GM21526 (cell line): ENCODE measurements around the gene PER2.
"Not testable (repeated sequence)": the region's sequence is repeated elsewhere in the genome, so short reads cannot be mapped to it uniquely, and the experiment has no call there.

Source experiments
- ATAC-seq: cut with Tn5 transposase; IDR thresholded peaks from one replicate; pipeline ENCODE4 v1.9.1; 2021; ENCODE audit warnings: moderate library complexity; ENCODE audit not compliant: unreplicated experiment, low FRiP score

PER2 gene

DNA sequence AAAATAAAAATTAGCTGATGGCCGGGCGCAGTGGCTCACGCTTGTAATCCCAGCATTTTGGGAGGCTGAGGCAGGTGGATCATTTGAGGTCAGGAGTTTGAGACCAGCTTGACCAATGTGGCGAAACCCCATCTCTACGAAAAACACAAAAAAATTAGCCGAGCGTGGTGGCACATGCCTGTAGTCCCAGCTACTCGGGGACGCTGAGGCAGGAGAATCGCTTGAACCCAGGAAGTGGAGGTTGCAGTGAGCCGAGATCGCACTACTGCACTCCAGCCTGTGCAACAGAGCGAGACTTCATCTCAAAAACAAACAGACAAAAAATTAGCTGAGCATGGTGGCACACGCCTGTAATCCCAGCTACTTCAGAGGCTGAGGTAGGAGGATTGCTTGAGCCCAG lies 22.3 kb upstream of the PER2 start:
- ATAC-seq: not testable (repeated sequence)

DNA sequence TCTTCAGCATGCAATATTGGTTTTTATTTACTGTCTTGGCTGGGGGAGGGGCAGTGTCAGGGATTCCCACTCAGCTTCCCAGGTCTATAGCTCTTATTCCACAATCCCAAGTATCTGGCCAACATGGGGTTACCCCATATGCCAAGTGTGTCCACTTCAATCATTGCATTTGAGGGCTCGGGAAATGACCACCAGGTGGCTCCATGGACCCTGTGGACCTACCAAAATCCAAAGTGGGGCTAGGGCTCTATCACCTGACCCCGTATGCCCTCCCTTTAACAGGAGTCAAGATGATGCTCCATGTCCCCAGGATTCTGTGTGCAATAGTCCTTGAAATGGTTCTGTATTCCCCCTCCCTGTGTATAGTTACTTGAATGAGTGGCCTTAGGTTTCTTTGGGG lies 19.8 kb upstream of the PER2 start:
- ATAC-seq: no peak

DNA sequence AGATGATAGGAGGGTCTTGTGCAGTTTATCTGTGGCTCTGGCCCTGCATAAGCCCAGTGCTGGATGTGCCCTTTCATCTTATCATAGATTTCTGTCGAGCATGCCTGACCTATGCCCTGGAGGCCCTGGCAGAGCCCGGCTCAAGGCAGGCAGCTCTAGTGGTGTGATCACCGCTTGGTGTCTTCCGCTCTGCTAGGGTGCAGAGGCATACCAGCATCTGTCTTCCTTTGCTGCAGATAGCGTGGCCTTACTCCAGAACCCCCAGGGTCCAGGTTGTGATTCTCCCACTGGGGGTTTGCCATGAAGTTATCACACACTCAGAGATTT lies 18.2 kb upstream of the PER2 start:
- ATAC-seq: no peak

DNA sequence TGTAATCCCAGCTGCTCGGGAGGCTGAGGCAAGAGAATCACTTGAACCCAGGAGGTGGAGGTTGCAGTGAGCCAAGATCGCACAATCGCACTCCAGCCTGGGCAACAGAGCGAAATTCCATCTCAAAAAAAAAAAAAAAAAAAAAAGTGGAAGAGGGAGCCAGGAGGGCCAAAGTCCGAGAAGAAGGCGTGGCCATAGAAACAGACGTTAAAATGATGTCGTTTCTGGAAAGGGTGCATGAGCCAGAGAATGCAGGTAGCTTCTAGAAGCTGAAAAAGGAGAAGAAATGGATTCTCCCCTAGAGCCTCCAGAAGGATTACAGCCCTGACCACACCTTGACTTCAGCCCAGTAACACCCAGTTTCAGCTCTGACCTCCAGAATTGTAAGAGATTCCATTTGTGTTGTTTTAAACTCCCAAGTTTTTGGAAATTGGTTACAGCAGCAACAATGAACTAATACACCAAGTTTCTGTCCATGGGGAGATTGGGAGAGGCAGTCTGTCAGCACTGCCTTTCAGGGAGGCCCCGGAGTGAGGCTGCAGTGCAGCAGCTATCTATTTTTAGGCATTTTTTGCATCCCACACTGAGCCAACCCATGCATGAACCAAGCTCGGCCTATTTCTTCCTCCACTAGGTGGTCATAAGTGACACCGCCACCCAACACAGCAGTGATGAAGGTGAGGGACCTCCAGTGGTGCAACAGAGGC lies 17.7 kb upstream of the PER2 start:
- ATAC-seq: no peak

DNA sequence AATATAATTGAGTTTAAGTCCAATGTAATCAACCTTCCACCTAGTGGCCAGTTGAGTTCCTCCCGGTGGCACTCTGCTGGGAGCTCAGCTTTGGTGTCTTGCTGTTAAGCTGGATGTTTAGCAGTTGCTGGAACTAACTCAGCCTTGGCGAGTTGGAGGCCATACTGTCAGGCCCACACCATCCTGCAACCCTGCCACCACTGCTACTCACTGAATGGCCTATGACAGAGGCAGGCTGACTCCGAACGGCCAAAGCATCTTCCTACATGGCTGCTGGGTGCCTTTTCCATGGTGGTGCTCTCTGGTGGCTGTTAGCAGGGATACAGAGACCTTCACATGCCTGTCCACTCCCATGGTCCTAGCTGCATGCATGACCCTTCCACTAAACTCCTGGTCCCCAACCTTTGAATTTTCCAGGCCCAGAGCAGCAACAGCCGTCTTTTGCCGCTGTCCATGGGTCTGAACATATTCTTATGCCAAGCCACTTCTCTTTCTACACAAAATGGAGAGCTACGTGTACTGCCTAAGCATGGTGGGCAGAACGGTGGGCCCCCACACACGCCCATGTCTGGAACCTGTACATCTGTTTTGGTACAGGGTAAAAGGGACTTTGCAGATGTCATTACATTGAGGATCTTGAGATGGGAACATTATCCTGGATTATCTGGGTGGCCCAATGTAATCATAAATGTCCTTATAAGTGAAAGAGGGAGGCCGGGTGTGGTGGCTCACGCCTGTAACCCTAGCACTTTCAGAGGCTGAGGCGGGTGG lies 16.9 kb upstream of the PER2 start:
- no peak for ATAC-seq

DNA sequence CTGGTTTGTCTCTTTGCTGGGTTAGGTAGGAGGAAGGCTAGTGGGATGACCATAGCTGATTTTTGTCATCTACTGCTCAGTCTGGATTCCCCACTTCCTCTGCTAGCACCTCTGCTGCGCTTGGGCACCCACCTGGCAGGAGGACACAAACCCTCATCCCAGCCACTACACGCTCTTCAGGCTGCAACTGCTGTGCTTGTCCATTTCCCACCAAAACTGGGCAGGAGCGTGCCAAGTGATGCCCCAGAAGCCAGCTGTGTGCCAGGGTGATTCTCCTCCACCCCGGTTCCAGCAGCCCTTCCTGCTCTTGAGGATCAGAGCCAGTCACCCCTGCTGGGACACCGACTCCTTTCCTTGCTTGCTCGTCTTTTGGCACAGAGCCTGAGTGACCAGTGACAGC lies 15.7 kb upstream of the PER2 start:
- ATAC-seq: no peak

DNA sequence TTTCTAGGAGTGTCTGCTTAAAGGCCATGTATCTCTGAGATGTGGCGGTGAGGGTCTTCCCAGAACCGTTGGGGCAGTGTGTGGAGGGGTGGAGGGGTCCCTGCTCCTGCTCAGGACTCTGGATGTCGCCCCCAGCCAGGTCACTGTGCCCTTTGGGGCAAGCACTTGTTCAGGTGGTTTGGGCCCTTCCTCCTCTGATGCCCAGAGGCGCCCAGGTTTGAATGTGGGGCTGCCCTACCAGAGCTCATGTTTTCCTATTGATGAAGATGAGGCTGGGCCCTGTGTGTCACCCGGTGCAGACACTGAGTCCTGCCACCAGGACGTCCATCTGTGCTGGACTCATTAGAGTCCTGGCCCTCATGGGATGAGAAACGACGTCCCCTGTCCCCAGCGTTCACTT lies 14.3 kb upstream of the PER2 start:
- no peak for ATAC-seq

DNA sequence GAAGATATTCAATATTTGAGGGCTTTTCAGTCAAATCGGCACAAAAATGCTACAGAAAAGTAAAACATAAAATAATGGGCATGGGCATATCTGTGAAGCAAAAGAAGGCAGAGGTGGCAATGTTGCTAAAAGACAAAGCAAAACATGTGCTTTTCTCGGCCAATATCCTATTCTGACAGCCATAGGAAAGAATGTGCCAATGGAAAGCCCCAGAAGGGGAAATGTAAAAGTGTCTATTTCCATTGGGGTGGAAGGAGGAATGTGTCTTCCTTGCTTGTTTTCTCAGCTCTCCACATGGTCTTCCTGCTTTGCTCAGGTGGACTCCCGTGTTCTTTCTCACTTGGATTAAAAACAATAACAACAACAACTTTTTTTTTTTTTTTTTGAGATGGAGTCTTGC lies 13.7 kb upstream of the PER2 start:
- ATAC-seq: no peak

DNA sequence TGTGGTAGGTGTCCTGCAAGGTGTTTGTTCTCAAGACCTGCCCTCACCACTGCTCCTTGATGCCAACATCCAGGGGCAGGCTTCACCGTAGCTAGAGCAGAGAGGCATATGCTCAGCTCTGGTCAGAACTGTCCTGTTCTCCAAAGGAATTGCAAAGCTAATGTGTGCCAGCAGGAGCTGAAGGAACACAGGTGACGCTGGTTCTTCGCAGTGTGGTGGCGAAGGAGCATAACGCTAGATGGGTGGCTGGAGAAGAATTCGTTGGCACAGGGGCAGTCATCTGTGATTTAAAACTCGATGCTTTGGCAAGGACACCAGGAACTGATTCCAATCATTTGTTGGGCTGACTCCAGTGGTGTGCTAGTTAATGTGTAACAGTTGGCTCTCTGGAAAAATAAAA lies 11.4 kb upstream of the PER2 start:
- ATAC-seq: no peak

DNA sequence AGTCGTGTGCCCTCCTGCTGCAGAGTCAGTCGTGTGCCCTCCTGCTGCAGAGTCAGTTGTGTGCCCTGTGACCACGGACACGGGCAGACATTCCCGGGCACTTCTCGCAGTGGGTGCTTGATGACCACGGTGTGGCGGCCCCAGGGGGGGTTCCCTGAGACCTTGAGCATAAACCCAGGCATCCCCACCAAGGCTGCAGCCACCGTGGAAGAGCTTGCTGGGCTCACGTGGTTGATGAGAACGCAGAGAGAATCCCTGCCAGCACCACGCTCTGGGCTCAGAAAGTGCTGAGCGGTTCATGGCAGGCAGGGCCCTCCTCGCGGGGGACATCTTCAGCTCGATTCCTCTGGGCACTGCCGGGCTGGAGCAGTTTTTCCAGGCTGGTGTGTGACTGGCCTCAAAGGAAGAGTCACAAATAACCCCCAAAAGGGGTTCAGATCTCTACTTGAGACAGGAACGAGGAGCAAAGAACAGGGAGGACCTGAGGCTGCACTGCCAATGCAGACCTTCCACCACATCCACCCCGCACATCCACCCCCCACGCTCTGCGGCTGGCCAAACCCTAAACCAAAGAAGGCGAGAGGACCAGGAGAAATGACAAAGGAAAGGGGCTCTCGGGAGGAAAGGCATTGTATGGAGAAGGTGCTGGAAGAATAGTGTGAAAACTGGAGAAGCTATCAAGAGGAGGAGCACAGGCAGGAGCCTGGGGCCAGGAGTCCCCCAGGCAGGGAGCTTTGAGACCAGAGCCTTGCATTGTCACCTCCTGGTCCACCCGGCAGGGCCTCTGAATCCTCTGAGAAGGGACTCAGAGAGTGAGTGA lies 8.4 kb upstream of the PER2 start:
- no peak for ATAC-seq

DNA sequence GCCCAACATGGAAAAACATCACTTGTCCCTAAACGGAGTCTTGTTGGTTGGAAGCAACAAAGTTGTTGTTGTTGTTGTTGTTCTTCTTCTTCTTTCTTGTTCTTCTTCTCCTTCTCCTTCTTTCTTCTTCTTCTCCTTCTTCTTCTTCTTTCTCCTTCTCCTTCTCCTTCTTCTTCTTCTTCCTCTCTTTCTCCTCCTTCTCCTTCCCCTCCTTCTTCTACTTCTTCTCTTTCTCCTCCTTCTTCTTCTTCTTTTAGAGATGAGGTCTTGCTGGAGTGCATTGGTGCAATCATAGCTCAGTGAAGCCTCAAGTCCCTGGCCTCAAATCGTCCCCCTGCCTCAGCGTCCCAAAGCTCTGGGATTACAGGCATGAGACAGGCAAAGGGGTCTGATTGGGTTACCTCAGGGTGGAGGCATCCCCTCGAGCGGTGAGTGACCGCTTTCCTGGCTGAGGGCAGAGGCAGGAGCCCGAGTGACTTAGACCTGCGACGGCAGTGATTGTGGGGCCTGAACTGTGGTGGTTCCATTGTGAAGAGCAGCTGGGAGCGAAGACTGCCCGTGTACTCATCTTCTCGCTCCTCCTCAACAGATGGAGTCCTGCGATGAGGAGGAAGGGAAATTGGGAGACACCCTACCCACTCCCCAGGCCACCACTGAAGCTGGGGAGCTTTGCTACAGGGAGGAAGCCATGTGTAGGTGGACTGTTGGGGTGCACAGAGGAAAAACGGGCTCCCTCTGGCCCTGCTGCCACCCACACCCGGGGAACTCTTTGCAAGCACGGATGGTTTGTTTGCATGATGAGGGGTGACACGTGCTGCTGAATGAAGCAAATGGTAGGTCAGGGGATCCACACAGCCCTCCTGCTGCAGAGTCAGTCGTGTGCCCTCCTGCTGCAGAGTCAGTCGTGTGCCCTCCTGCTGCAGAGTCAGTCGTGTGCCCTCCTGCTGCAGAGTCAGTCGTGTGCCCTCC lies 7.0 kb upstream of the PER2 start:
- no peak for ATAC-seq

DNA sequence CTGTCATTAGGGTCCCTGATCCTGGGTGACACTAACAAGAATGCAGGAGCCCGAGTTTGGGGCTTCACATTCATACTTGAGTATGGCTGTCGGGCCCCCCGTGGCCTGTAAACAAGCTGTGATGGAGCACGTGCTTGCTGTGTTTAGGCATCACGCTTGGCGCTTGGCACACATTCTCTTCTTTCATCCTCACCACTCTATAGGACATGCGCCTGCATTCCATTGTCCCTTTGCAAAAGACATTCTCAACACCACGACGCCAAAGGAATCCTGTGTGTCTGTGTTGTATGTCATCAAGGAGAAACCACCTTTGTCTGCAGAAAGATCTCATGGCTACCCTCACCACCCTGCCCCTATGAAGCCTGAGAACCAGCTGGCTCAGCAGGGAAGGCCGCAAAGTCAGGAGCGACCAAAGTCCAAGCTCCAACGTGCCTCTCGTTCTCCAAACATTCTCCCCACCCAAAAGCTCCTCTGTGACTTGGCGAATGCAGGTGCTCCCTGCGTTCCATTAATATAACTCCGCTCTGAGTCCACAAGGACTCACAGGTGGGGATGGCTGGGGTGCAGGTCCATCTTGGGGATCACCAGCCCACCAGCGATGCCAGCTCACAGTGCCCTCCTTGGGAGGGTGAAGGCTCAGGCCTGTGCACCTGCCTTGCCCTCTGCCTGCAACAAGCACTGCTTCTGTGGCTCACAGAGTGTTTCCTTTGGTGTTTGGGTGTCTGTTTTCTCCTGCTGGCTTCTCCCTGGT lies 6.2 kb upstream of the PER2 start:
- no peak for ATAC-seq

DNA sequence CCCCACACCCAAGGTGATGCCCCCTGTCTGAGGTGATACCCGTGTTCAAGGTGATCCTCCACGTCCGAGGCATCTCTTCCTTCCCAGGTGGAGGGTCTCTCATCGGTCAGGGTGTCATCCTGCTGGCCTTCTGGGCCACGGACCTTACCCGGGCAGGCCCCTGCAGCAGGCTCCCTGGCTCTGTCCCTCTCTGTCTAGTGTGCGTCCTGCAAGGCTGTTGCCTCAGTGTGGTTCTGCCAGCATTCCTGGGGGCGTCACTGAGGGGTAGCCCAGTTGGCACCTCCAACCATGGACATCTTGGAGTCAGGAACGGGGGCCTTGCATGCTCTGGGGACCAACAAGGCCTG lies 5.6 kb upstream of the PER2 start:
- ATAC-seq: no peak

DNA sequence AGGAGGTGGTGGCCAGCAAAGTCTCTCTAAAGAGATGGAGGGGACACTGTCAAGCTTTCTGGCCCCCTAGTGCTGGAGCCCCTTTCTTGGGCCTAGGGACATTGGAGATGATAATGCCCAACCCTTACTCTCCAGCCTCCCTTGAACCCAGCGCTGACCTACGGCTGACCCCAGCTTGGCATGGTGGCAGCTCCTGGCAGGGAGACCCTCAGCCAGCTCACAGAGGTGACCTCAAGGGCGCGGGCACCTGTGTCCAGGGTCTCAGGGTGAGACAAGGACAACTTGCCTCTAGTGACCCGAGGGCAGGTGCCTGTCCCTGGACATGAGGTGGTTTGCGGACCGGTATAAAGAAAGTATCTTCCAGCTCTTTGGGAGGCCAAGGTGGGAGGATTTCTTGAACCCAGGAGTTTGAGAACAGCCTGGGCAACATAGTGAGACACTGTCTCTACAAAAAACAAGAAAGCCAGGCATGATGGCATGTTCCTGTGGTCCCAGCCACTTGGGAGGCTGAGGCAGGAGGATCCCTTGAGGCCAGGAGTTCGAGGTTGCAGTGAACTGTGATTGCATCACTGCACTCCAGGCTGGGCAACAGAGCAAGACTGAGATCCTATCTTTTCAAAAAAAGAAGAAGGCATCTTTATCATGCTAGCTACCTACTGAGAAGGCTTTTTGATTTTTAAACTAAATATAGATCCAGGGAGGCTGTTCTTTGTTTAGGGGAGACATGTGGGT lies 3.3 kb upstream of the PER2 start:
- no peak for ATAC-seq

DNA sequence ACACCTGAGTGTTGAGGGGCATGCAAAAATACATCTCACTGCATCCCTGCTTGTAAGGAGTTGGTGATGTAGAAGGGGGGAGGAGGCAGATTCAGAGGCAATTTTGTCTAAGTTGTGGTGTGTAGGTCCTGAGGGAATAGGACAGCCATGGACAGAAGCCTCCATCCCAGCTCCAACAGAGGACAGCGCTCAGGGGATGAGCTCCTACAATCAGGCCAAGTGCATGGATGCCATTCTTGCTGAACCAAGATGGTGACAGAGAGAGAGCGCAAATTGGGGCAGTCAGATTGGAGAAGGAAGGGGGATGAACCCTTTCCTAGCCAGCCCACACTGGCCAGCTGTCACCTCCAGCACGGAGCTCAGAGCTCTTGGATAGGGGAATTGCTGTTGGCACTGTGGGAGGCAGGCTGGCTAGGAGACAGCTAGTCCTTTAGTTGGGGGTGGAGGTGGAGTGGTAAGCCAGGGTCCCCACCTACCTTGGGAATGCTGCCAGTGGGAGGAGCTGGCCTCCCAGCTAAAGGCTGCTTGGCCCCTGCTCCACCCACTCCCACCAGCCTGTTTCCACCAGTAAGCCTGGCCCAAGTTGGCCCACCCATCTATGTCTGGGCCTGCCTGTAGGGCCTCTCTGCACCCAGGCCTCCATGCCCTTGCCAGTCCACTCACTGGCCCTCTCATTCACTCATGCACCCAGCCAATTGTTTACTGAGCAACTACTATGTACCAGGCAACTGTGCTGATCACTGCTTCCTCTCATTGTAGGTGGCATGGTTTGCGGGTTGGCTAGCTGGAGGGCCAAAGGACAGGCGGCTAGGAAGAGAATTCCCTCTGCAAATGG lies 2.5 kb upstream of the PER2 start:
- no peak for ATAC-seq

DNA sequence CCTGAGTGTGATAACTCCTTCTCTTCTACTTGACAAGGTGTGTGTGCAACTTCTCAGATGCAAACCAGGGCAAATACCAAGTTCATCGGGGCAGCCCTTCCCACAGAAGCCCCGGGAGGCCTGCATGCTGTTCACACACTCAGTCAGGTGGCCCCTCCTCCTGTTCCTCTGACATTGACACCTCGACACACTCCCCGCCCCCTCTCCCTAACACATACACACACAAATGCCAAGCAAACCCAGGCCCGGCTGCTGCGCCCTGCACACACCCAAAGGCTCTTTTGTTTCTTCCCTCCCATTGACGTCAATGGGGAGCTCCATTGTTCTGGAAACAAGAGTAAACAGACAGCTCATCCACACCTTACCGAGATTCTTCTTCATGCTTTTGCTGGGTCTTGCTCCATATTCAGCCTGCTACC lies 1.7 kb upstream of the PER2 start:
- ATAC-seq: no peak

DNA sequence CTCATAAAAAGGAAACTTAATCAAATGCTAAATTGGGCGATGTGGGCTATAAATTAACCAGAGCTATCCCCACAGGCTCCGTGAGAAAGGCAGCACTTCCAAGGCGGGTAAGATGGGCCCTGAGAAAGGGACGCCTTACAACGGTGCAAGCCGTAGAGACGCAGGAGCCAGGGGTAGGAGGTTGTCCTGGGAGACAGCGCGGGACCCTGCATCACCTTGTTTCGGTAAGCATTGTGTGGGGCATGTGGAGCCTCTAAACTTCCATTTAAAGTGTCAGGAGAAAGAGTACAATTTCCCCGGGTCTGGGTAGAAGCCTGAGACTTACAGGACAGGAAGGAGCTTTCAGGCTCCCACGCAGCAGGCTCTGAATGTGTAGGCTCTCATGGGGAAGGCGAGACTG lies 1.2 kb upstream of the PER2 start:
- ATAC-seq: no peak
